ENCODE measurements around the gene GRM4. TPM values are rescaled to one million over a fixed set of nuclear protein-coding genes. Genes with fewer than 3 reads are reported as not detected.
A peak's percentile ranks its signal among the peaks of the same experiment; 100 is the strongest.

GRM4 gene
- total and polyA plus RNA-seq, 5 donors from 2014 or later = not detected

GRCh38 chr6:33979750-33980149, 166.1 kb downstream of the GRM4 start:
- H3K27me3 ChIP-seq (ENCODE audit: control insufficient read depth, insufficient read depth, low read length) = no peaks in the 10 kb centered on the region
- peaks cover 0 to 8% (median 3%) of the 10 kb centered on the region in 4 donors for H3K4me1 Mint-ChIP-seq
- H3K9me3 Mint-ChIP-seq = peaks cover 0 to 2% (median 0%) of the 10 kb centered on the region in 7 donors
- ATAC-seq (ENCODE audit: low read depth in 2 of 2) = no peak
- H3K4me1 ChIP-seq (ENCODE audit: control insufficient read depth, insufficient read depth, low read length, poor library complexity, severe bottlenecking) = no peaks in the 10 kb centered on the region
- H3K4me3 ChIP-seq (ENCODE audit: low read depth, low read length) = no peak overlapping the region
- H3K36me3 Mint-ChIP-seq = no peaks in the 10 kb centered on the region
- H3K4me3 Mint-ChIP-seq = no peak overlapping the region
- peaks cover 25% of the 10 kb centered on the region for H3K27me3 Mint-ChIP-seq
- peak overlapping the region in 1 of 3 donors; percentile 9 for H3K27ac Mint-ChIP-seq
- H3K36me3 ChIP-seq (ENCODE audit: control insufficient read depth, insufficient read depth, low read length) = no peaks in the 10 kb centered on the region
- no peaks in the 10 kb centered on the region for H3K9me3 ChIP-seq (ENCODE audit: control insufficient read depth in 2 of 2, low read length in 2 of 2)
- no peak for DNase-seq
- H3K27ac ChIP-seq (ENCODE audit: insufficient read depth, low read length, poor library complexity, severe bottlenecking) = no peak overlapping the region

GRCh38 chr6:33978412-33979150, 167.3 kb downstream of the GRM4 start:
- H3K9me3 ChIP-seq (ENCODE audit: control insufficient read depth in 2 of 2, low read length in 2 of 2) = no peaks in the 10 kb centered on the region
- no peak overlapping the region for H3K4me3 ChIP-seq (ENCODE audit: low read depth, low read length)
- no peaks in the 10 kb centered on the region for H3K4me1 ChIP-seq (ENCODE audit: control insufficient read depth, insufficient read depth, low read length, poor library complexity, severe bottlenecking)
- no peak overlapping the region for H3K4me3 Mint-ChIP-seq
- H3K9me3 Mint-ChIP-seq = peaks cover 0 to 6% (median 0%) of the 10 kb centered on the region in 7 donors
- H3K36me3 ChIP-seq (ENCODE audit: control insufficient read depth, insufficient read depth, low read length) = no peaks in the 10 kb centered on the region
- no peak overlapping the region for H3K27ac ChIP-seq (ENCODE audit: insufficient read depth, low read length, poor library complexity, severe bottlenecking)
- H3K27me3 Mint-ChIP-seq = peaks cover 36% of the 10 kb centered on the region
- H3K4me1 Mint-ChIP-seq = peaks cover 0 to 10% (median 4%) of the 10 kb centered on the region in 4 donors
- DNase-seq = no peak
- no peaks in the 10 kb centered on the region for H3K36me3 Mint-ChIP-seq
- no peak for ATAC-seq (ENCODE audit: low read depth in 2 of 2)
- H3K27ac Mint-ChIP-seq = peak overlapping the region in 1 of 3 donors; percentile 67
- H3K27me3 ChIP-seq (ENCODE audit: control insufficient read depth, insufficient read depth, low read length) = no peaks in the 10 kb centered on the region

DNA sequence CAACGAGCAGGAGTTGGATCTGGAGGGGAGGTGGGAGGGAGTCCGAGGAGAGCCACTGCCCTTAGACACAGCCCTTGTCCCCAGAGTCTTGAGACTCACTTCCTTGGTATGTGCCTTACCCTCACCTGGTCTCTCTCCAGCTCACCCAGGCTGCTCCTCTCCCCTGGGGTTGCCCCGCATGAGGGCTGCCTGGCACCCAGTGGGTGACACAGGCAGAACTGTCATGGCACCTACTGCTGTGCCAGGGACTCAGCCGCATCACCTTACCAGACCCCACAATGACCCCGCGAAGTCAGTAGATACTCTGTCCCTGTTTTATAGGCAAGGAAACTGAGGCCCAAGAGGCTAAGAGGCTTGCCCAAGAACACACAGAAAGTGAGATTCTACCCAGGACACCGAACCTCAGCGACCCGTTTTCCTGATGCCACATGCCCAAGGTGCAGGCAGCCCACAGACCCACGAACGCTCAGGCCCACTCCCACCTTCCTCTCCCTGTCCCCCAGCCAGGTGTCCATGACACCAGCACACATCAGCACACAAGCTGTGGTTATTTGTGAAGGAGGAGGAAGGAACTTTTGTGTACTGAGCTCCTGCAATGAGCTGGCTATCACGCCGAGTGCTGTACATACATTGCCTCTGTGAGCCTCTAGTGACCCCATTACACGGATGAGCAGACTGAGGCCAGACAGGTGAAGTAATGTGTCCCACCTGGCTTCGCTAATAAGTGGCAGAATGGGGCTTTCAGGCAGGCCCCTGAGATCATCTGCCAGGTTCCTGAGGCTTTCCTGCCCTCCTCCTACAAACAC, 168.1 kb downstream of the GRM4 start:
- peaks cover 0 to 6% (median 0%) of the 10 kb centered on the region in 7 donors for H3K9me3 Mint-ChIP-seq
- no peak overlapping the region for H3K4me3 ChIP-seq (ENCODE audit: low read depth, low read length)
- H3K4me1 Mint-ChIP-seq = peaks cover 0 to 10% (median 3%) of the 10 kb centered on the region in 4 donors
- no peaks in the 10 kb centered on the region for H3K36me3 ChIP-seq (ENCODE audit: control insufficient read depth, insufficient read depth, low read length)
- no peak overlapping the region for H3K4me3 Mint-ChIP-seq
- no peaks in the 10 kb centered on the region for H3K27me3 ChIP-seq (ENCODE audit: control insufficient read depth, insufficient read depth, low read length)
- H3K4me1 ChIP-seq (ENCODE audit: control insufficient read depth, insufficient read depth, low read length, poor library complexity, severe bottlenecking) = no peaks in the 10 kb centered on the region
- H3K9me3 ChIP-seq (ENCODE audit: control insufficient read depth in 2 of 2, low read length in 2 of 2) = no peaks in the 10 kb centered on the region
- no peaks in the 10 kb centered on the region for H3K36me3 Mint-ChIP-seq
- H3K27me3 Mint-ChIP-seq = peaks cover 38% of the 10 kb centered on the region
- H3K27ac ChIP-seq (ENCODE audit: insufficient read depth, low read length, poor library complexity, severe bottlenecking) = no peak overlapping the region
- ATAC-seq (ENCODE audit: low read depth in 2 of 2) = no peak
- no peak for DNase-seq
- no peak overlapping the region for H3K27ac Mint-ChIP-seq

GRCh38 chr6:33976437-33977360, 169.2 kb downstream of the GRM4 start:
- Mint-ChIP-seq H3K27me3 (peaks cover 45% of the 10 kb centered on the region), H3K9me3 (peaks cover 0 to 8% (median 0%) of the 10 kb centered on the region in 7 donors), H3K4me3 (no peak overlapping the region)

DNA sequence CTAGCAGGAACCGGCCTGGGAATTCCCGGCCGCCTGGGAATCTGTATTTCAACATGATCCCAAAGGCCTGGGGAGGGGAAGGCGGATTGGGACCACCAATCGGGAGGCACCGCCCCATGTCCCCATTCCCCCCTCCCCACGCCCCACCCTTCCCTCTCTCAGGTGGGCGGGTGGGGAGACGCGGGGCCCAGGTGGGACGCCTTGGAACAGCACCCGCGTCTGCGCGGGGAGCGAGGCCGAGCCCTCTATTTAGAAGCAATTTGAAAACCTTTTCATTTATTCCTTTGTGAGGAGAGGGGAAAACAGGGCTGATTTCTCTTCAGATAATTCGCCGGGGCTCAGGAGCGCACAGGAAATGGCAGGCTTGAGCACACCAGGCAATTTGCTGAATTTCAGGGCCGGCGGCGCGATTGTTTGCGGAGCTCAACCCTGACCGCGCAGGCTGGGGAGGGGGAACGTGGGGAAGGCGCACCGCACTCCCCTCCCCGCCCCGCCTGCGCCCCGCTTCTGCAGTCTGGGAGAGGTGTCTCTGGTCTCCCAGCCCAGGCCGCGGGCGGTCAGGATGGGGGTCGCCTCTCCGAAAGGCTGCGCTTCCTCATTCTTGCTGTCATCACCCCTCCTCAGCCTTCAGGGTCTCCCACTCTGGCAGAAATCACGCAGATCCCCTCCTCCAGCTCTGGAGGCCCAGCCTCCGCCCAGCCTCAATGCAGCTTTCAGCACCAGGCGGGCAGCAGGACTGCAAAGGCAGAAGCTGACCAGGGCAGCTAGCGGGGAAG, 170.0 kb downstream of the GRM4 start:
- Mint-ChIP-seq H3K4me1 (peaks cover 0 to 10% (median 3%) of the 10 kb centered on the region in 4 donors), H3K9me3 (peaks cover 0 to 12% (median 1%) of the 10 kb centered on the region in 7 donors), H3K27ac (no peak overlapping the region), H3K36me3 (no peaks in the 10 kb centered on the region), H3K27me3 (peaks cover 47% of the 10 kb centered on the region), H3K4me3 (no peak overlapping the region)
- DNase-seq = no peak
- H3K36me3 ChIP-seq (ENCODE audit: control insufficient read depth, insufficient read depth, low read length) = no peaks in the 10 kb centered on the region
- no peak overlapping the region for H3K4me3 ChIP-seq (ENCODE audit: low read depth, low read length)
- H3K9me3 ChIP-seq (ENCODE audit: control insufficient read depth in 2 of 2, low read length in 2 of 2) = no peaks in the 10 kb centered on the region
- H3K27me3 ChIP-seq (ENCODE audit: control insufficient read depth, insufficient read depth, low read length) = peaks cover 2% of the 10 kb centered on the region
- no peak overlapping the region for H3K27ac ChIP-seq (ENCODE audit: insufficient read depth, low read length, poor library complexity, severe bottlenecking)
- no peak for ATAC-seq (ENCODE audit: low read depth in 2 of 2)
- H3K4me1 ChIP-seq (ENCODE audit: control insufficient read depth, insufficient read depth, low read length, poor library complexity, severe bottlenecking) = no peaks in the 10 kb centered on the region

More at GRCh38 chr6:33976437-33977360, 169.2 kb downstream of the GRM4 start:
- Histone ChIP-seq H3K4me3 (ENCODE audit: low read depth, low read length) (no peak overlapping the region), H3K27me3 (ENCODE audit: control insufficient read depth, insufficient read depth, low read length) (peaks cover under 1% of the 10 kb centered on the region), H3K4me1 (ENCODE audit: control insufficient read depth, insufficient read depth, low read length, poor library complexity, severe bottlenecking) (no peaks in the 10 kb centered on the region), H3K27ac (ENCODE audit: insufficient read depth, low read length, poor library complexity, severe bottlenecking) (no peak overlapping the region), H3K9me3 (ENCODE audit: control insufficient read depth in 2 of 2, low read length in 2 of 2) (no peaks in the 10 kb centered on the region), H3K36me3 (ENCODE audit: control insufficient read depth, insufficient read depth, low read length) (no peaks in the 10 kb centered on the region)
- Mint-ChIP-seq H3K4me1 (peaks cover 0 to 10% (median 3%) of the 10 kb centered on the region in 4 donors), H3K36me3 (no peaks in the 10 kb centered on the region), H3K27ac (no peak overlapping the region)
- ATAC-seq (ENCODE audit: low read depth in 2 of 2) = no peak
- no peak for DNase-seq

DNA sequence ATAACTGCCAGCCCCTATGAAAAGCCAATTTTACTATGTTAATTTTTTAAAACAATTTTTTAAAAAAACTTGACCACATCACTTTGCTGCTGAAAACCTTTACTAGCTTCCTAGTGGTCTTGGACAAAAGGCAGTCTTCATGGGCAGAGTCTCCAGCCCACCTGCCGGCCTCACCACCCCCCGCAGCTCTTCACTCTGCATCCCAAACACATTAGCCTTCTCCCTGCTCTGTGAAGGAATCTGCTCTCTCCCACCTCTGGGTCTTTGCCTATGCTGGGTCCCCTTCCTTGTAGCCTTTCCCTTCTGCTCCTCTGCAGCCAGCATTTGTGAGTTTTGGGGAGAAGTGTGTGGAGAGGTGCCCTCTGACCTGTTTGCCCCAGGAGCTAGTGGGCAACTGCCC, 171.4 kb downstream of the GRM4 start:
- H3K36me3 ChIP-seq (ENCODE audit: control insufficient read depth, insufficient read depth, low read length) = no peaks in the 10 kb centered on the region
- H3K4me3 ChIP-seq (ENCODE audit: low read depth, low read length) = no peak overlapping the region
- no peak overlapping the region for H3K27ac Mint-ChIP-seq
- no peaks in the 10 kb centered on the region for H3K36me3 Mint-ChIP-seq
- peaks cover 58% of the 10 kb centered on the region for H3K27me3 Mint-ChIP-seq
- H3K4me1 Mint-ChIP-seq = peaks cover 0 to 10% (median 3%) of the 10 kb centered on the region in 4 donors
- no peaks in the 10 kb centered on the region for H3K9me3 ChIP-seq (ENCODE audit: control insufficient read depth in 2 of 2, low read length in 2 of 2)
- ATAC-seq (ENCODE audit: low read depth in 2 of 2) = no peak
- no peaks in the 10 kb centered on the region for H3K4me1 ChIP-seq (ENCODE audit: control insufficient read depth, insufficient read depth, low read length, poor library complexity, severe bottlenecking)
- no peak overlapping the region for H3K27ac ChIP-seq (ENCODE audit: insufficient read depth, low read length, poor library complexity, severe bottlenecking)
- DNase-seq = no peak
- peaks cover 0 to 12% (median 3%) of the 10 kb centered on the region in 7 donors for H3K9me3 Mint-ChIP-seq
- no peak overlapping the region for H3K4me3 Mint-ChIP-seq
- H3K27me3 ChIP-seq (ENCODE audit: control insufficient read depth, insufficient read depth, low read length) = peaks cover 2% of the 10 kb centered on the region

DNA sequence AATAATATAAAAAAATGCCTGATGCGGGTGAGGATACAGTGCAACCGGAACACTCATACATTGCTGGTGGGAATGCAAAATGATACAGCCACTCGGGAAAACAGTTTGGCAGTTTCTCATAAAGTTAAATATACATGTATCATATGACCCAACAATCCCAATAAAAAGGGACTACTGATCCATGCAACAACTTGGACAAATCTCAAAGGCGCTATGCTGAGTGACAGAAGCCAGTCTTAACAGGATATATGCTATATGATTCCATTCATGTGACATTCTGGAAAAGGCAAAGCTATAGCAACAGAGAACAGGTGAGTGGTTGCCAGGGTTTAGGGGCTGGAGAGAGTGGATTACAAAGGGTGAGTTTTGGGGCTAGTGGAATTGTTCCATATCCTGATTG, 171.9 kb downstream of the GRM4 start:
- H3K4me1 Mint-ChIP-seq = peaks cover 0 to 10% (median 3%) of the 10 kb centered on the region in 4 donors
- Histone ChIP-seq H3K4me3 (ENCODE audit: low read depth, low read length) (no peak overlapping the region), H3K27ac (ENCODE audit: insufficient read depth, low read length, poor library complexity, severe bottlenecking) (no peak overlapping the region), H3K4me1 (ENCODE audit: control insufficient read depth, insufficient read depth, low read length, poor library complexity, severe bottlenecking) (no peaks in the 10 kb centered on the region), H3K36me3 (ENCODE audit: control insufficient read depth, insufficient read depth, low read length) (no peaks in the 10 kb centered on the region), H3K9me3 (ENCODE audit: control insufficient read depth in 2 of 2, low read length in 2 of 2) (no peaks in the 10 kb centered on the region), H3K27me3 (ENCODE audit: control insufficient read depth, insufficient read depth, low read length) (peaks cover 5% of the 10 kb centered on the region)
- ATAC-seq (ENCODE audit: low read depth in 2 of 2) = no peak
- DNase-seq = no peak
- no peak overlapping the region for H3K27ac Mint-ChIP-seq
- no peaks in the 10 kb centered on the region for H3K36me3 Mint-ChIP-seq
- H3K27me3 Mint-ChIP-seq = peaks cover 54% of the 10 kb centered on the region
- H3K4me3 Mint-ChIP-seq = no peak overlapping the region
- peaks cover 0 to 12% (median 3%) of the 10 kb centered on the region in 7 donors for H3K9me3 Mint-ChIP-seq

Measured in CD4-positive, CD25-positive, alpha-beta regulatory T cell (primary cell).